Midbrain (tissue), 1 donor: Measurements from ENCODE around the gene EIF3I.

Source experiments
- DNase-seq: peaks from one replicate; lab custom pipeline; 2025; lab: John Stamatoyannopoulos, UW

Gene EIF3I

GRCh38 chr1:32266921-32267591 is 44.8 kb downstream of the EIF3I start:
- no peak for DNase-seq

GRCh38 chr1:32269744-32270143 is 47.5 kb downstream of the EIF3I start:
- DNase-seq = no peak

- no peak for DNase-seq
These were observed 50.6 kb downstream of the EIF3I start for GRCh38 chr1:32272557-32273390.

- no peak for DNase-seq
These were observed 51.4 kb downstream of the EIF3I start for GRCh38 chr1:32273391-32274208.

- no peak for DNase-seq
These were observed 52.6 kb downstream of the EIF3I start for GRCh38 chr1:32274646-32275340.

GRCh38 chr1:32275424-32275823 is 53.2 kb downstream of the EIF3I start:
- no peak for DNase-seq

GRCh38 chr1:32276032-32276782 is 54.0 kb downstream of the EIF3I start:
- no peak for DNase-seq
